GM18868 (cell line): ENCODE data around the gene SULT6B1.
"Not testable (repeated sequence)": the region's sequence is repeated elsewhere in the genome, so short reads cannot be mapped to it uniquely, and the experiment has no call there.

Source experiments
- ATAC-seq: cut with Tn5 transposase; IDR thresholded peaks from one replicate; pipeline ENCODE4 v1.9.1; 2021; ENCODE audit warnings: mild to moderate bottlenecking, moderate library complexity; ENCODE audit not compliant: unreplicated experiment

SULT6B1 gene

GRCh38 chr2:37196320-37197195 lies 8.1 kb upstream of the SULT6B1 start, which contains the start of gene CEBPZOS:
CEBPZOS (plus strand) TSS chr2:37196496; CDS start chr2:37199705, 3,209 bp downstream.
- peak; percentile 67 for ATAC-seq

GRCh38 chr2:37195862-37196319 lies 7.4 kb upstream of the SULT6B1 start:
- ATAC-seq: not testable (repeated sequence)

GRCh38 chr2:37192551-37192950 lies 4.1 kb upstream of the SULT6B1 start:
- no peak for ATAC-seq

GRCh38 chr2:37191747-37192146 lies 3.3 kb upstream of the SULT6B1 start:
- no peak for ATAC-seq

DNA sequence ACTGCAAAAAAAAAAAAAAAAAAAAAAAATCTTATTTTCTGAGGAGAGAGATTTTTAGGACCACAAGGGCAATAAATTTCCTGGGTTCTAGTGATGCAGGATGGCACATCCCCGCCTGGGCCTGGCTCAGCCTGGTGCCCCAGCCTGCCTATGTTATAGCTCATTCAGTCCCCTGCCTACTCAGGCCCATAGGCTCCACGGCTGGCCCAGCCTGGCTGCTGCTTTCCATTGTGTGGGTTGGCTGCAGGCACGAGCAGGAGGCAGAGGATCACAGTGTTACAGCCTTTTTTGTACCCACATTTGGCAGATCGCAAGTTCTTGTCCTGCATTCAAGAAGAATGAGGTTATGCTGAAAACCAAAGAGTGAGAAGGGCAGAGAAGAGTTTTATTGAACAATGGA lies 2.8 kb upstream of the SULT6B1 start:
- no peak for ATAC-seq

DNA sequence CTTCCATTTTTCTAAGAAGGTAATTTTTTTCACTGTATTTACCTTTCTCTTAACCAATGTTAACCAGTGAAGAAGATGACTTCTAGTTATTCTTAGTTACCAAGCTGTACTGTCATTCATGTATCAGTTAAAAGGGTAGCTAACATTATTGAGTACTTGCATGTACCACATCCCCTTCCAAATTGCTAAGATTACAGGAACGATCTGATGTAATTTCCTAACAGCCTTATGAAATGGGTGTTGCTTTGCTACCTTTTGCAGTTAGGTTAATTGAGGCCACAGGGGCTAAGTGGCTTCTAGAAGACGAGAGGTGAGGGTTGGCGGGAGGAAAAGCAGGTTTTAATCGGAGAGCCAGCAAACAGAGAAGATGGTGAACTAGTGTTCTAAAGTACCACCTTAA lies 1.8 kb upstream of the SULT6B1 start:
- no peak for ATAC-seq

GRCh38 chr2:37189452-37190153 lies 1.1 kb upstream of the SULT6B1 start:
- ATAC-seq: no peak

- ATAC-seq: no peak
Measured at GRCh38 chr2:37181726-37182684, 6.5 kb downstream of the SULT6B1 start.

GRCh38 chr2:37180640-37181039 lies 7.8 kb downstream of the SULT6B1 start:
- ATAC-seq: no peak

DNA sequence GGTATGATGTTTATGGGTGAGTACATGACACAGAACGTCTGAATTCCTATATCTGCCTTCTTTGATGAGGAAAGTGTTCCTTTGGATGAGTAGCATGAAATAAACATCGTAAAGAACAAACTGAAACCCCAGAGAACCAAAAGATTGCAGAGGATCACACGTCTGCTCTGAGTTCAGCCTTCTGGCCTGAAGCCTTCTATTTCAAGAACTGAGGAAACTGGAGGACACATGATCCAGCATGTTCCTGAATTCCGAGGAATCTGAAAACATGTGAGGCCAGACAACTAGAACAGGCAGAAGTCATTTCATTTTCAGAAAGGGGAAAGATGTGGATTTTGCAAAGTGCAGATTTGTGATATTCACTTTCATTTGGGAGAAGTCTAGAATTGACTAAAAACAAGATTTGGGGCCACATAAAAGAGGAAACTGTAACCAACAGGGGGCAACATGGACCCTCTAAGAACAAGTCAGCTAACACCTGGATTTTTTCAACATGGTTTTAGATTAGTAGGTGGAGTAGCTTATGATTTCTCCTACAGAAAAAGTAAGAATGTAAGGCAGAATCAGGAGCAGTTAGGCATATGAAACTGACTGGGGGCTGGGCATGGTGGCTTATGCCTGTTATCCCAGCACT lies 8.3 kb downstream of the SULT6B1 start:
- no peak for ATAC-seq

GRCh38 chr2:37173741-37174140 lies 14.7 kb downstream of the SULT6B1 start:
- no peak for ATAC-seq

GRCh38 chr2:37171624-37171950 lies 16.9 kb downstream of the SULT6B1 start:
- ATAC-seq: no peak

DNA sequence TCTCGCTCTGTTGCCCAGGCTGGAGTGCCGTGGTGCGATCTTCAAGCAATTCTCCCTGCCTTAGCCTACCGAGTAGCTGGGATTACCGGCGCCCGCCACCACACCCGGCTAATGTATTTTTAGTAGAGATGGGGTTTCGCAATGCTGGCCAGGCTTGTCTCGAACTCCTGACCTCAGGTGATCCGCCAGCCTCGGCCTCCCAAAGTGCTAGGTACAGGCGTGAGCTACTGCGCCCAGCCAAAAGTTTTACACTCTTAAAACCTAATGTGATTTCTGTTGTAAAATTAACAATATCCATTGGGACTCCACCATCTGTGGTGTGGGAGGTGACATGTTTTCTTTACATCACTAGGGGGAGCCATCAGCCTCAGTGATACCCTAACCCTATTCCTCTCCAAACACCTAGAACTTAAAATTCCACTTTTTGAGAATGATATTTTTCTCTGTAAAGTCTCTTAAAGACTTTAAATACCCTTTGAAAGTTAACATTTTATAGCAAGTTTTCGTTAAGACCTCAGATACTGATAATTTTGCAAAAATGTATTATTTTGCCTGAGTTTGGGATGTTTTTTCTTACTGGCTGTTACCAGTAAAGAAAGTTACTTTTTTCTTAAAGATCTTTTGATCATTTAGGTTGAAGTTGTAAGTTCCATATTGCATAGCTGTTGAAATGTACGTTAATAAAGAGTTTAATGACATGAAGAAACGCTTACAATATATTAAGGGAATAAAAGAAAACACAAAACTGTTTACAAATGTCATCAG lies 20.1 kb downstream of the SULT6B1 start:
- peak; percentile 74 for ATAC-seq

DNA sequence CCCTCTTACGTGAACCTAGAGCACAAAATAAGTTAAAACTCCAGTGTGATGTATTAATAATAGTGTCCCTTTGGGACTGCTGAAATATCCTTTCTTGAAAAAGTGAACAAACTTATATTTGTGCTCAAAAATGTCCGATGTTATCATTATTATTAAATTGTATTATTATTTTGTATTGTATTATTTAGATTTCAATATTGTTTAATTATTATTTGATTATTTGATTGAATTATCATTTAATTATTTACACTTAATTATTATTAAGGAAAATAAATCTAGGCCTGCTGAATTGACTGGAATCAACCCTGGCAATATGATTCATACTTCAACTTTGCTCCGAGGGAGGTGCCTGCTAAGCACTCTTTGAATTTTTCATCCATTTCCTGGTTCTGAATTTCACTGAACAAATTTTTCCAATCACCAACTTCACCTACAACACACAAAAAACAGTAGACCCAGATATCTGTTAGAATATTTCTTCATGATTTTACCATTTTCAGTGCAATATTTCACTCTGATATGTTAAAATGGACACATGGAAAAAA lies 20.8 kb downstream of the SULT6B1 start:
- no peak for ATAC-seq

DNA sequence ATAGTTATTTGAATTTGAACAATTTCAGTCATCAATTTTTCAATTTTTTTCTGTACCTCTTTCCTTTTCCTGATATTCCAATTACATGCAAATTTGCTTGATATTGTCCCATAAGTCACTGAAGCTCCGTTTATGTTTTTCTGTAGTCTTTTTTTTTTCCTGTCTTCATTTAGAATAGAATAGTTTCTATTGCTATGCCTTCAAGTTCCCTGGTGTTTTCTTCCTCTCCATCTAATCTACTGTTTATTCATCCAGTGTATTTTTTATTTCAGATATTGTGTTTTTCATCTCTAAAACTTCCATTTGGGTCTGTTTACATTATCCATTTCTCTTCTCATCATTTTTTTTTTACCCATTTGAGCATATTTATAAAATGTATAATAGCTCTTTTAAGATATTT lies 23.7 kb downstream of the SULT6B1 start:
- no peak for ATAC-seq

GRCh38 chr2:37156857-37157714 lies 31.4 kb downstream of the SULT6B1 start, which contains the start of gene EIF2AK2:
EIF2AK2 (minus strand) TSS chr2:37156980; CDS start chr2:37147806, 9,174 bp downstream.
- ATAC-seq: peak; percentile 92

GRCh38 chr2:37156071-37156856 lies 32.2 kb downstream of the SULT6B1 start:
- peak; percentile 24 for ATAC-seq

DNA sequence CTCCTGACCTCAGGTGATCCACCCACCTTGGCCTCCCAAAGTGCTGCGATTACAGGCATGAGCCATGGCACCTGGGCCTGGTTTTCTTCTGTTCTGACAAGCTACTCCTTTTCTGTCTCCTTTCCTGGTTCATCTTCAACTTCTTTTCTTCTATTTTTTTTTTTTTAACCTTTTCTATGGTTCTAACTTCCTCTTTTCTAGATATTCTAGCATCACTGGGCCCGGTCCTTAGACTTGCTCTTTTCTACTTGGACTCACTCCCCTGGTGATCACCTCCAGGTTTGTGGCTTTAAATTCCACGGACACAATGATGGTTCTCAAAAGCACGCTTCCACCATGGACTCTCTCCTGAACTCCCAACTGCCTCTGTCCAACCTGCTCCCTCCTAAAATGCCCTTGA lies 33.7 kb downstream of the SULT6B1 start:
- no peak for ATAC-seq
